Measurements from ENCODE around the gene LACC1.
A peak's percentile ranks its signal among the peaks of the same experiment; 100 is the strongest.

The LACC1 gene

DNA sequence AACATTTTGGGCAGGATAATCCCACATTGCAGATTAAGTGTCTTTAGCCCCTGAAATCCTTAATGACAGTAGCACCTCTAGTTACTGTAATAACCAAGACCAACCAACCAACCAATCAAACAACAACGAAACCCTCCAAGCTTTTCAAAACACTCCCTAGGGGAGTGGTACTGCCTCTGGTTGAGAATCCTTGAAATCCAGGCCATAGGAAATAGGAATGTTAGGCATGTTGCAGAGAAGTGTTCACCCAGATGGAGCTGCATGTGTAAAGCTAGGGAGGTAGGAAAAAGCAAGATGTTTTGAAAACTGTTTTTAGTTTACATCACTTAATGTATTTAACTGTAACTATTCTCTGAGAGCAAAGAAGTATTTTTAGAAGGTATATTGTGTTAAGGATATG is 4.5 kb downstream of the LACC1 start:
- DNase-seq (ENCODE audit: low spot score) = no peak

DNA sequence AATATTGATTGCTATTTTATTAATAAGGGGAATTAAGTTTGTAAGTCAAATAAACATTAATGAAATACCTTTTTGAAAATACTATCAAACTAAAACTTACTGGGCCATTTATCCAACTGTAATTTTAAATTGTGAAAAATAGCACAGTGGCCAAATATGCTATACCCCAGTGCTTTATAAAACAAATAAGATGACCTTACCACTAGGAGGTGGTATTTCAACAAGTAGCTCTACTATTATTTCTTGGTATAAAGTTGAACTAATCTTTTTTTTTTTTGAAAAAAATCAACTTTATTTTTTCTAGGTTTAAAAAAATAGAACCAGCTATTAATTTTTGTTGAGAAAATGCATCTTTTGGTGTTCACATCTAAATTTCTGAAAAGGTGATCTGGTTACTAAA is 14.7 kb downstream of the LACC1 start:
- no peak for DNase-seq (ENCODE audit: low spot score)

- DNase-seq (ENCODE audit: low spot score) = no peak
Observed at GRCh38 chr13:43895940-43896339, 16.2 kb downstream of the LACC1 start.

- DNase-seq (ENCODE audit: low spot score) = peak; percentile 64
Observed at GRCh38 chr13:43905435-43906031, 25.8 kb downstream of the LACC1 start.

DNA sequence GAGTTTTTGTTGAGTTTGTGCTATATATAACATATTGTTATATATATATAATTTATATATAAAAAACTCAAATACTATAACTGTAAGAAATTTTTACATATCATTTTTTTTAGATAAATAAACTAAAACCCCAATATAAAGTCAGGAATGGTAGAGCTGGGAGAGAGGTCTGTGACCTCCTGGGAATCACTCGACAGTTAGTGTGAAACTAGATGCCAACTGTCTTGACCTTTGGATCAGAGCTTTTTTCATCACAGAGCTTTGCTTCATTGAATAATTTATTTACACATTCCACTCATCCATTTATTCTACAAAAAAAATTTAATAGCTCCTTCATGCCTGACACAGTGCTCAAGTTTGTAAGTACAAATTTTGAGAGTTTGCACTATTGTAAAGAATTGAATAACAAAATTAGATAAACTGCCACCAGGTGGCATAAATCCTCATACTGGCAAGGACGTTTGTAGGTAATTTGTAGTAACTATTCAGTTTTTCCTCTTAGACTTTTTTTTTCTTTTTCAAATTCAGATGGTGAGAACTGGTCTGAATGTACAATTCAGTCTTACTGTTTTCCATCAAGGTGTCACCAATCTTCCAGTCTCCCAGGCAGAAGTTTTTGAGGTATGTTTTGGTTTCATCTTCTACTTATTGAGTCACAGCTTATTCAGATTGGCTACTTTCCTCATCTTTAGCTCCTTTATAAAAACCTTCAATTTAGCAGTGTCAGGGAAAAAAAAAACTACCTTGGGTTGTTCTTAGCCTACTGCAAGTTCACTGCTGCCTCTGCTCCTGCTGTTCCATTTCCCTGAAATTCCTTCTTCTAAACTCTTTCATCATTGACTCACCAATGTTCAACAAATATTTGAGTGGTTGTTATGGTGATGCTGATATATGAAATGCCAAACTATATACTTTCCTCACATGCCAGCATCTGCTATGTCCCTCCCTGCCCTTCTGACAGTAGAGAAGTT is 28.7 kb downstream of the LACC1 start:
- peak; percentile 79 for DNase-seq (ENCODE audit: low spot score)

DNA sequence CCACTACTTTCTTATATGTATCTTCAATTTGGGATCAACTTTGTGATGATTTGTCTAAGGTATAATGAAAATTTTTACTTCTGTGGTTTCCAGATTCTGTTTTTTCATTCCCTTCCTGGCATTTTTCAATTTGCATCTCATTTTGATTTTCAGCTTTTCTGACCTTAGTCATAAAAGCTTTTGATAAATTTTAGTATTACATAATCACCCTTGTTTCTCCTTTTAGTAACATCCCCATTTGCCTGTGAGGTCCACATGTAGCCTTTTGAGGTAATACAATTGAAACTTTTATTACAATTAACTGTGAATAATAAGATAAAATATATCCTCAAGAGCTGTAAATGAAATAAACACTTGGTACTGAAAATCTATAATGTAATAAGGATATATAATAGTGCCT is 31.2 kb downstream of the LACC1 start:
- no peak for DNase-seq (ENCODE audit: low spot score)

GRCh38 chr13:43911278-43911677 is 31.6 kb downstream of the LACC1 start:
- no peak for DNase-seq (ENCODE audit: low spot score)

DNA sequence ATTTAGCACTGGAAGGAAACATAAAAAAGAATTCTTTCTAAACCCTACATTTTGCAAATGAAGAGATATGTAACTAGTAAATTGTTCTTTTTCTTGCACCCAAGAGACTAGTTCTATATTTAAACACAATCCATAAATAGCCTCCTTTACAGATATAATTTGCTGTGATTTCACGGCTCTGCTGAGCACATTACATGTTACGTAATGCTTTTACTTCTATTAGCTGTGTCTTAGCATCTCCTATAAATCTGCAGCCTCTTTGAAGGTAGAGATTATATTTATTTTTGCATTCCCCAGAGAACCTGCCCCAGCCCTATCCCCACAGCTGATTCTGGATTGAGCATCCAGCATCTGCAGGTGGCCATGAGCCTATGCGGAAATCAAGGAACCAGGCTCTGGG is 32.2 kb downstream of the LACC1 start:
- DNase-seq (ENCODE audit: low spot score) = no peak

DNA sequence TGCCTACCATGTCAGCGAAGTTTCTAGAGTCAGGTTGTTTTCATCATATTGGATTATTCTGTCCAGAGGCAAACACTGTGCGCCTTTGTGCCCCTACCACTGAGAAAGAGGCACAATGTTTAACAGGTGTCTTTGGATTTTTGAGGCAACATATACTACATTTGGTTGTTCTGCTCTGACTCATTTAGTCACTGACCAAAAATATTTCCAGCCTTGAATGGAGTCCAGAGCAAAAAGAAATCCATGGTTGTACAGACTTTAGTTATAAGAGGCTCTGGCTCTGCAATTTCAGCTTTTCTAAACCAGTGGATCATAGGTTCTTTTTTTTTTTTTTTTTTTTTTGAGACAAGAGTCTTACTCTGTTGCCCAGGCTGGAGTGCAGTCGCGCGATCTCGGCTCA is 35.7 kb downstream of the LACC1 start:
- DNase-seq (ENCODE audit: low spot score) = no peak

- no peak for DNase-seq (ENCODE audit: low spot score)
Observed at GRCh38 chr13:43916828-43917227, 37.1 kb downstream of the LACC1 start.

GRCh38 chr13:43918636-43919035 is 38.9 kb downstream of the LACC1 start:
- DNase-seq (ENCODE audit: low spot score) = no peak

- no peak for DNase-seq (ENCODE audit: low spot score)
Observed at GRCh38 chr13:43920965-43921674, 41.4 kb downstream of the LACC1 start.

- DNase-seq (ENCODE audit: low spot score) = peak; percentile 26
Observed at GRCh38 chr13:43924549-43925245, 45.0 kb downstream of the LACC1 start.

DNA sequence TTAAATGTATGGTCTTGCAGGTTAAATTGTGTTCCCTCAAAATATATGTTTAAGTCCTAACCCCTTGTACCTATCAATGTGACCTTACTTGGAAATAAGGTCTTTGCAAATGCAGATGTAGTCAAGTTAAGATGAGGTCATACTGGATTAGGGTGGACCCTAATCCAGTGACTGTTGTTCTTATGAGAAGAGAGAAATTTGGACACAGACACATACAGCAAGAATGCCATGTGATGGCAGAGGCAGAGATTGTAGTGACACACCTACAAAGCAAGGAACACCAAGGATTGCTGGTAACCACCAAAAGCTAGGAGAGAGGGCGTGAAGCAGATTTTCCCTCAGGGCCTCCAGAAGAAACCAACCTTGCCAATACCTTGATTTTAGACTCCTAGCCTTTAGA is 50.2 kb downstream of the LACC1 start:
- DNase-seq (ENCODE audit: low spot score) = no peak

DNA sequence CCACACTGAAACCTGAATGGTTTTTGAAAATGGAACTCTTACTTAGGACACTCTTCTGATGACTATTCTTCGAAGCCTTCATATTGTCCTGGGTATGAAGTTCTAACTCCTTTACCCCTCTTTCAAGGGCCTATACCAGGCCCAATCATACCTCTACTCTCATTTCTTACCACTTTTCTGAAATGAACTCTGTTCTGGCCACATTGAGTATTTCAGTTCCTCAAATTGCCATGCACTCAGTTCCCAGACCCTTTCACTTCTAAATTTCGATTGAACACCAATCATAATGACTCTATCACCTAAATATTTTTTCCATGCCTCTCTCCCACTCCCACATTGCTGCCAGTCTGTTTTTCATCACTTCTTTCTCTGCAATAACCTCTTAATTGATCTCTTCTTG is 53.7 kb downstream of the LACC1 start:
- DNase-seq (ENCODE audit: low spot score) = no peak

- peak; percentile 37 for DNase-seq (ENCODE audit: low spot score)
Observed at GRCh38 chr13:43934273-43934672, 54.6 kb downstream of the LACC1 start.

DNA sequence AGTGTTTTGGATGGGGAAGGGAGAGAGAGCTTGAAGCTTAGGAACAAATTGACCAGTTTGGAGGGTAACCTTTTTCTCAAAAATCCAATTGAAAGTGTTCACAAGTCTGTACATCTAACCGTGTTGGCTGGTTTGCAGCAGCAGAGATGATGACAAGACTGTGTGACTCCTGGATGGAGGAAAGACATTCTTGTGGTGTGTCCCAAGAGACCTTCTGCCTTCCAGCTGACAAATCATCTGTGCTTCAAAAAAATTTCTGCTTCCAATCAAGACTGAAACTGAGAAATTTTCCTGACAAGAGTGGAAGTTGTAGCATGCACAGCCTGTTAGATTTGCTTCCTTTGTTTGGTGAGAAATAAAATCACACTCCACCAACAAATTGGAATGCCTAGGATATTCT is 56.2 kb downstream of the LACC1 start:
- no peak for DNase-seq (ENCODE audit: low spot score)

DNA sequence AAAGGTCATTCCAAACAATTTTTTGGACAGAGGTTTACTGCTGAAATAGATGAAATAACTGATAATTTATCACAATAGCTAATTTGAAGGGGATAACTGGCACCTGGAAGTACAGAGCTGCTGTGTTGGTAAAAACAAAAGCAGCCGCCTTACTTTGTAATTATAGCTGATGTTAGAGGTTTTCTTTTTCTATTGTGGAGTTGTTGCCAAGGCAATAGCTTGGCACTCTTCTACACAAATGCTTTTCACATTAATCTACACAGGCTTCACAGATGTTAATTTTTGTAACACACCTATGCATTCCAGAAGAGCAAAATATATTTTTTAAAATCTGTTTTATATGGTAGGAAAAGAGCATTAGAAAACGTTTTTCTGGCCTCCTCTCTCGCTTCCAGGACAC is 56.9 kb downstream of the LACC1 start:
- DNase-seq (ENCODE audit: low spot score) = no peak

GRCh38 chr13:43937839-43938238 is 58.1 kb downstream of the LACC1 start:
- no peak for DNase-seq (ENCODE audit: low spot score)

DNA sequence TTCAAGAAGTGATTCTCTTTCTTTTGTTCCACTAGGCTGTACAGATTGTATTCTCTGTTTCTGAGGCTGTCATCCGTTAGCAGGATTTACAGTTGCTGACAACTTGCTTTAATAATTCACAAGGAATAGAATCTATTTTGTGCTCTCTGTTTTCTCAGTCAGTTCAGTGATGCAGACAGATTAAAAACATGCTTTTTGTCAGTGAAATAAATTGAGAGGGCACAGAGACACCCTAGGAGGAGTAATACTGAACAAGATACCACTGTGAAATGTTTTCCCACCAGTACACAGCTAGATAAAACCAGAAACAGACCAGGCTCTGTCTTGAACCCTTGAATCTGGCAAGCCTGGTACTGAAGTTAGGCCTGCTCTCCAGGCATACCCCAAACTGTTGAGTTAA is 58.7 kb downstream of the LACC1 start:
- DNase-seq (ENCODE audit: low spot score) = no peak

DNA sequence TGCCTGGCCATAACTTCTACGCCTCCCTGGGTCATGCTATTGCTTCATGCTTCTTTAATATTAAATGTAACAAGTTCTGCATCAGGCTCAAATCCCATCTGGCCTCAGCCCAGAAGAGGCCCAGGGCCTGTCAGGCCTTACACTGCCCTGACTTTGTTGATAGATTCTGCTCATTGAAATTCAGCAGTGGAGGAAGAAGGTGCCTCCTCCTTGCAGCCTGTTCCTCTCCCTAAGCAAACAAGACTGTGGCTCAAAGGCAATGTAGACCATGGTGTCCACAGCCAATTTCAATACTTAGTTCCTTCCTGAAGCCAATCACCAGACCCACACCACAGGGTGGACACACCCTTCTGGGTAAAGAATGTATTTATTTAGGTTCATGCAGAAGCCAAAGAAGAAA is 59.4 kb downstream of the LACC1 start:
- no peak for DNase-seq (ENCODE audit: low spot score)

GRCh38 chr13:43942286-43942685 is 62.6 kb downstream of the LACC1 start:
- no peak for DNase-seq (ENCODE audit: low spot score)

Measured in kidney tubule cell (primary cell).